ENCODE measurements around the gene VPS13C. TPM values are rescaled to one million over a fixed set of nuclear protein-coding genes. Genes with fewer than 3 reads are reported as not detected.

VPS13C gene
- total RNA-seq: 14.7 and 30.2 TPM in 2 replicates

GRCh38 chr15:62060113-62060895 lies at the start of gene VPS13C:
VPS13C (minus strand) TSS chr15:62060447; CDS start chr15:62060374, 73 bp downstream.
- TF ChIP-seq CTCF (conservative IDR thresholded peaks at IDR 0.05; ENCODE audit: low read depth, low read length): peak; percentile 70

GRCh38 chr15:62109437-62109836 lies 49.2 kb upstream of the VPS13C start:
- no peak for DNase-seq (ENCODE audit: low read depth)
- no peak overlapping the region for H3K4me3 ChIP-seq (ENCODE audit: low read depth, low read length)
- TF ChIP-seq CTCF (conservative IDR thresholded peaks at IDR 0.05; ENCODE audit: low read depth, low read length): no peak

More at GRCh38 chr15:62060113-62060895, at the start of gene VPS13C:
- DNase-seq (ENCODE audit: low read depth): peak; percentile 45
- H3K4me3 ChIP-seq (ENCODE audit: low read depth, low read length): peak within 1 kb of the TSS; percentile 75

GRCh38 chr15:62108411-62108810 lies 48.2 kb upstream of the VPS13C start:
- no peak for TF ChIP-seq CTCF (conservative IDR thresholded peaks at IDR 0.05; ENCODE audit: low read depth, low read length)
- DNase-seq (ENCODE audit: low read depth): no peak
- no peak overlapping the region for H3K4me3 ChIP-seq (ENCODE audit: low read depth, low read length)

GRCh38 chr15:62107571-62108121 lies 47.4 kb upstream of the VPS13C start:
- no peak overlapping the region for H3K4me3 ChIP-seq (ENCODE audit: low read depth, low read length)
- TF ChIP-seq CTCF (conservative IDR thresholded peaks at IDR 0.05; ENCODE audit: low read depth, low read length): no peak
- DNase-seq (ENCODE audit: low read depth): no peak

- H3K4me3 ChIP-seq (ENCODE audit: low read depth, low read length): no peak overlapping the region
- TF ChIP-seq CTCF (conservative IDR thresholded peaks at IDR 0.05; ENCODE audit: low read depth, low read length): no peak
- no peak for DNase-seq (ENCODE audit: low read depth)
Measured at GRCh38 chr15:62106096-62106495, 45.8 kb upstream of the VPS13C start.

GRCh38 chr15:62105266-62105665 lies 45.0 kb upstream of the VPS13C start:
- no peak for DNase-seq (ENCODE audit: low read depth)
- H3K4me3 ChIP-seq (ENCODE audit: low read depth, low read length): no peak overlapping the region
- TF ChIP-seq CTCF (conservative IDR thresholded peaks at IDR 0.05; ENCODE audit: low read depth, low read length): no peak
